GM19099 (cell line): ENCODE results near the gene CNST.

Experiments used
- POLR2A ChIP-seq: IDR thresholded peaks from 3 replicates; pipeline ENCODE4 v1.6.1; 2011; ENCODE audit warnings: low read depth; ENCODE audit not compliant: insufficient read length; ENCODE audit errors: extremely low read depth

CNST gene

DNA sequence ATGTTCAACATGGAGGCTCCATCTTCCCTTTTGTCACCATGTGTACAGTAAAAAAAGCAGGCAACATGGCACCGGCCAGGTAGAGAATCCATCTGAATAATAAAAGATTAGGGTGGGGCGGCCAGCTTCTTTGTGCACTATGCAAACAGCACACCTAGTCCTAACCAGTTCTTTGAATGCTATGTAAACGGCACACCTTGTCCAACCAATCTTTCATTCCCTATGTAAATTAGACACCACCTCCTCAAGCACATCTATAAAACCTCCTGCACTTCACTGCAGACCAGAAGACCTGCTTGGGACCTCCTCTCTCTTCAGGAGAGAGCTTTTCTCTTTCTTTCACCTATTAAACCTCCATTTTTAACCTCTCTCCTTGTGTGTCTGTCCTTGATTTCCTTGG, 28.4 kb upstream of the CNST start:
- no peak for TF ChIP-seq POLR2A

DNA sequence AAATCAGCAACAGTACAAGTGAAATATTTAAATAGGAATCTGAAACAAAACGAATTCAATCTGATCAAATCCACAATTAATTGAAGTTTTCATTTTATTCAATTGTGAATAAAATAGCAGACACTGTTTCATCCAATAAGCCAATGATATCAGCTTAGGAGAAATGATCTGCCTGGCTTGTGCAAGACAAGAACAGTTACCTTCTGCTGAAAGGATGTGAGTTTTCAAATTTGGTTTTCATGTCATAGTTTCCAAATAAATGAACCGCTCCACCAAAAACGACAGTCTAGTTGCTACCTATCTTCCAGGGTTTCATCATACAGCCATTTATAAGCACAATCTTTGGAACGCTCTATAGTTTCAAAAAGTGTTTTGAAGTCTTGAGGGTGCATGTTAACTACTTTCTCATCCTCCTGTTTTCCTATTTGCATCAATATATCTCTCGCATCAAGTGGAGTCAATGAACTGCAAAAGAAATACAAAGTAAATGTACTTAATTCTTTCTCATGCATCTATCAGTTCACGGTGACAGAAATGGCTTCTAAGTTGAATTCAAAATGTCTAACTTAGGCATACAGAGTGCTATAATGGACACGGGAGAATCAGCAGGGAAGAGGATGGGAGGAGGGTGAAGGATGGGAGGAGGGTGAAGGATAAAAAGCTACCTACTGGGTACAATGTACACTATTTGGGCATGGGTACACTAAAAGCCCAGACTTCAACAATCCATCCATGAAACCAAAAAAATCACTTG, 25.3 kb upstream of the CNST start:
- no peak for TF ChIP-seq POLR2A

DNA sequence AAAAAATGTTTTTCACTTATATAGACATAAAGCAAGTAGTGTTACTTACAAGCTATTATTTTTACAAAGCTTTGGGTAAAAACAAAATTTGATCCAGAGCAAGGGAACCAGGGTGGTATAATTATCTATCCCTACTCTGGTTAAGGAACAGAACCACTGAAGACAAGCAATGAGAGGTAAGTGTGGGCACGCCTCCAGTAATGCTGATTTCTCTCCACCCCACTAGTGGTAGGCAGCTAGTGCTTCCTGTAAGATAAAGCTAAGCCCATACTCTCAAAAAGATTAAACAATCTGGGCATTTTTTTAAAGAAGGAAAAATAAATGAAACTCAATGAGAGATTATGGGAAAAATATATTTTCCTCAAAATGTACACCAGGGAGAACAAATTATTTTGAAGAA, 22.3 kb upstream of the CNST start:
- no peak for TF ChIP-seq POLR2A

DNA sequence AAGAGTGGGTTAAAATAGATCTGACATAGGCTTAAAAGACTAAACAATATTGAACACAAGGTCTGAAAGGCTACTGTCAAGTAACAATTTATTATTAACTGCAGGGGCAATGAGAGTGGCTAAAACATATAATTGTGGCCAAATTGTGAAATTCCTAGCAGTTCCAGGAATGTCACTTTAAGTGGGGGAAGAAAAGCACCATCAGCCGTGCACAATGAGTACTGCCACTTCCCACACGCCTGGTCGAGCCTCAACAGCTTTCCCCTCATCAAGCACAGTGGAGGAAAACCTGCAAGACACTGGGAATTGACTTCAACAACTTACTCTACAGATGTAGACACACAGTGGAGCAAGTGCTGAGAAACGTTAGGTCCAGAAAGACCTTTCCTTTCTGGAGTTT, 16.6 kb upstream of the CNST start:
- TF ChIP-seq POLR2A = no peak

DNA sequence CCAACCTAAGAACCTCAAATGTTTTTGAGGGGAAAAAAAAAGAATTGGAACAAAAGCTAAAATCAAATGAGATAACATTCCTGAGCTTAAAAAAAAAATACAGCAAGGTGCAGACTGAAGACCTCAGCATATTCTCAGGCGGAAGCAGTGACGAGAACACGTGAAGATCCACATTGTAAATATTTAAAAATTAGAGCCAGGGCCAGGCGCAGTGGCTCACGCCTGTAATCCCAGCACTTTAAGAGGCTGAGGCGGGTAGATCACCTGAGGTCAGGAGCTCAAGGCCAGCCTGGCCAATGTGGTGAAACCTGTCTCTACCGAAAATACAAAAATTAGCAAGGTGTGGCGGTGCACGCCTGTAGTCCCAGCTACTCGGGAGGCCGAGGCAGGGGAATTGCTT, 15.9 kb upstream of the CNST start:
- TF ChIP-seq POLR2A = no peak

DNA sequence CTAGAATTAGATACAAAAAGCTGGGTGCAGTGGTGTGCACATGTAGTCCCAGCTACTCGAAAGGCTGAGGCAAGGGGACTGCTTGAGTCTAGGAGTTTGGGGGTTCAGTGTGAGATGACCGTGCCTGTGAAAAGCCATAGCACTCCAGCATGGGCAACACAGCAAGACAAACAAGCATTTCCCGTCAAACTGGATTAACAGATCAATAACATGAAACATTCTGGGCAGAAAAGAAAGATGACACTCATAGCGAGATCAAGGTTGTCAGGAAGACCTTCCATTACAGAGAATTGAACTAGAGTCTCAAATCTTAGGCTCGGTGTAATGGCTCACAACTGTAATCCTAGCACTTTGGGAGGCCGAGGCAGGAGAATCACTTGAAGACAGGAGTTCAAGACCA, 14.1 kb upstream of the CNST start:
- TF ChIP-seq POLR2A = no peak

DNA sequence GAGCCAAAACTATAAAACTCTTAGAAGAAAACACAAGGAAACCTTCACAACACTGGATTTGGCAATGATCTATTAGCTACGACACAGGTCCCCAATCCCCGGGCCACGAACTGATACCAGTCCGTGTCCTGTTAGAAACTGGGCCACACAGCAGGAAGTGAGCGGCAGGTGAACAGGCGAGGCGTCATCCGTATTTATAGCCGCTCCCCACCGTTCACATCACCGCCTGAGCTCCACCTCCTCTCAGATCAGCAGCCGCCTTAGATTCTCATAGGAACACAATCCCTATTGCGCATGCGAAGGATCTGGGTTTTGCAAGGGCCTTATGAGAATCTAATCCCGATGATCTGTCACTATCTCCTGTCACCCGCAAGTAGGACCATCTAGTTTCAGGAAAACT, 12.1 kb upstream of the CNST start:
- TF ChIP-seq POLR2A = no peak

DNA sequence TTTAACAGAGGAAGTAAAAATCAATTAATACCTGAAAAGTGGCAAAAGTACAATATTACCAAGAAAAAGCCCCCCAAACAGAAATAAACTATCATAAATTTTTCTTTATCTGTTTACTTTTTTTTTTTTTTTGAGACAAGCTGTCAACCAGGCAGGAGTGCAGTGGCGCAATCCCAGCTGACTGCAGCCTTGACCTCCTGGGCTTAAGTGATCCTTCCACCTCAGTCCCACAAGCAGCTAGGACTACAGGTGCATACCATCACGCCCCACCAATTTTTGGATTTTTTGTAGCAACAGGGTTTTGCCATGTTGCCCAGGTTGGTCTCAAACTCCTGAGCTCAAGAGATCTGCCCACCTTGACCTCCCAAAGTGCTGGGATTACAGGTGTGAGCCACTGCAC, 8.2 kb upstream of the CNST start:
- no peak for TF ChIP-seq POLR2A

DNA sequence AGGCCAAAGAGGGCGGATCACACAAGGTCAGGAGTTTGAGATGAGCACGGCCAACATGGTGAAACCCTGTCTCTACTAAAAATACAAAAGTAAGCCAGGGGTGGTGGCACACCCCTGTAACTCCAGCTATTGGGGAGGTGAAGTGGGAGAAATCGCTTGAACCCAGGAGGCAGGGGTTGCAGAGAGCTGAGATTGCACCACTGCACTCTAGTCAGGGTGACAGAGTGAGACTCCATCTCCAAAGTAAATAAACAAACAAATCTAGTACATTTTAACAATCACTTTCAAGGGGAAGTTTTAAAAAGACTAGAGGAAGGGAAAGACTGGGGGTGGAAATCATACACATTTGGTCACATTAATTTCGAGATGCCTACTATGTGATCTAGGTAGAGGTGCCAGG, 6.9 kb upstream of the CNST start:
- no peak for TF ChIP-seq POLR2A

DNA sequence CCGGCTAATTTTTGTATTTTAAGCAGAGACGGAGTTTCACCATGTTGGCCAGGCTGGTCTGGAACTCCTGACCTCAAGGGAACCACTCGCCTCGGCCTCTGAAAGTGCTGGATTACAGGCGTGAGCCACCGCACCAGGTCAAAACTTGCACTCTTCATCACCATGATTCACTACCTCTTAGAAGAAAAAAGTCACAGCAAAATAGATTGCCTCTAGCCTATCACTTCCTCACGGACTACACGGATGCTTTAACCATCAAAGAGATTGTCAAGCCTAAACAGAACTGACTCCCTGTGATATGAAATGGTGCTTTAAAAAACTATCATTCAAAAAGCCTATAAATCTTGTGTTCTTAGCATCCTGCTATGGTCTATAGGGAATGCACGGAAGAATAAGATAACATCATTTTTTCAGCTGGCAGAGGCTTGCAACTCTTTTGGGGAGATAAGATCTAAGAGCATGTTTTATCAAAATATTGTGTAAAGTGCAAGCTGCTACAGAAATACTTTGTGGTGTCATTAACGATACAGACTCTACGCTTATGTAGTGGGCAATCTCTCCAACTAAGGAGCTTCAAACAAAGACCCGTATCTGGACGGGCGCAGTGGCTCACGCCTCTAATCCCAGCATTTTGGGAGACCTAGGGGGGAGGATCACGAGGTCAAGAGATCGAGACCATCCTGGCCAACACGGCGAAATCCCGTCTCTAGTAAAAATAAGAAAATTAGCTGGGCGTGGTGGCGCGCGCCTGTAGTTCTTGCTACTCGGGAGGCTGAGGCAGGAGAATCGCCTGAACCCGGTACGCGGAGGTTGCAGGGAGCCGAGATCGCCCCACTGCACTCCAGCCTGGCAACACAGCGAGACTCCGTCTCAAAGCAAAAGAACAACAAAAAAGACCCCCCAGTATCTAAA, 1.2 kb upstream of the CNST start:
- TF ChIP-seq POLR2A = no peak

DNA sequence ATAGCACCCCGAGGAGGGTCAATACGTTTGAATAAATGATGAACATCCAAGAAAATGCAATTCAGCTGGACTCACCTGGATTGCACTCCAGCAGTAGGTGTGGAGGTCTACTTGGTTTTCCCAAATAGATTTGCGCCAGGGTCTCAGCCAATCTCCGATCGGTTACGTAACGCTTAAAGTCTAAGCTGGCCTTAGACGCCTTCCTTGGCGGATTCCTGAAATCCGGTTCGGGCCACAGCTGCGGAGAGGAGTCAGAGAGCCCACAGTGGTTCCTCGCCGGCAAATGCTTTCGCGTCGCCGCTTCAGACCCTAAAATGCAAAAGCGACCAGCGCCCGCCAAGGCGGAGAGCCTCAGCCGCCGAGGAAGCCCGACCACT, 517 bp upstream of the CNST start:
- TF ChIP-seq POLR2A = no peak

DNA sequence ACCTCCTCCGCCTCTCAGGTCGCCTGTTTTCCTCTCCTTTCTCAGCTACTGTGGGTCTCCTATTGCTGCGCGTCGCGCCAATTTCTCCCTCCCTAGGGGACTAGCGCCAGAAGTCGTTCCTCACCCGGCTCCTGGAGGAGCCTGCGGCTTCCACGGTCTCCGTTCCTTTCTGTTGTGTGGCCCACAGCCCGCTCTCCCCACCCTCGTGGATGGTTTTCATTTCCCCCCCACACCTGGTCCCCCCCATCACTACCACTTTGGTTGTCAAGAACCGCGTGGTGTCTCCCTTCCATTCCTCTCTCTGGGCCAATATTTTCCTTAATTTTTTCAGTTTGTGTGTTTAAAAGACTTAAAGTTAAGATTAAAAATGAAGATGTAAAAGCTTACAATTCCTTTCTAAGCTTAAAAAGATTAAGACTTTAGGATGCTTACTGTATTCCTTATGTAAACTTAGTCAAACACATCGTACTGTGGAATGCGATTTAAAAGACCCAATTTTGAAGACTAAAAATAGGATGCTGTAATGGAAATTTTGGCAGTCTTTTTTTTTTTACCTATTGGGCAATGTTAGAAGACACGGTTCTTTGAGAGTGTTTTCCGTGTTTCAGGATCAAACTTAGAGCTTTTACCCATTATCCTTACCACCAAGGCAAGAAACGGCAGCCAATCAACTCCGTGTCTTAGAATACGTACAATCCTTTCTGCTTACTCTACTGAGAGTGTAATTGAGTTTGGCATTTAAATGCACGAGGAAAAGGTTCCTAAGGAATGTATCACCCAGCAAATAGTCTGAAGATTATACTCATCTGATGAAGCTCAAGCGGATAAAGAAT, 773 bp downstream of the CNST start:
- no peak for TF ChIP-seq POLR2A

DNA sequence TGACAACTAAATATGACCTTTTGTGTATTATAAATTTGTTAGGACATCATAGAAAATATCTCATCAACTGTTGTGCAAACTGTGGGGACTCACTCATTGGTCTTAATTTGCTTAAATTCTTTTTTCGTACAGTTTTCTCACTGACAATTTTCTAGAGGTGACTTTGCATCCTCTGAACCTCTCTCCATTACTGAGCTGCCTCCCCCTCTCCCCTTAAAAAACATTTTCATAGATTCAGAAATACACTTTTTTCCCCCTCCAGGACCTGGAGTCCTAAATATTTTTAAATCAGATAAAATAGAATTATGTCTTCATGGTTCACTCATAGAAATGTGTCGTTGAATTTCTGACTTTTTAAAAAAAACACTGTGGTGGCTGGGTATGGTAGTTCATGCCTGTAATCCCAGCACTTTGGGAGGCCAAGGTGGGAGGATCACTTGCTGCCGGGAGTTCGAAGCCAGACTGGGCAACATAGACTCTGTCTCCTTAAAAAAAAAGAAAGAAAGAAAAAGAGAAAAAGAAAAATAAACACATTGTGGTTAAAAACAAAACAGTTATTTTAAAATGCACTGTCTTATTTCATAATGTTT, 1.5 kb downstream of the CNST start:
- TF ChIP-seq POLR2A = no peak

DNA sequence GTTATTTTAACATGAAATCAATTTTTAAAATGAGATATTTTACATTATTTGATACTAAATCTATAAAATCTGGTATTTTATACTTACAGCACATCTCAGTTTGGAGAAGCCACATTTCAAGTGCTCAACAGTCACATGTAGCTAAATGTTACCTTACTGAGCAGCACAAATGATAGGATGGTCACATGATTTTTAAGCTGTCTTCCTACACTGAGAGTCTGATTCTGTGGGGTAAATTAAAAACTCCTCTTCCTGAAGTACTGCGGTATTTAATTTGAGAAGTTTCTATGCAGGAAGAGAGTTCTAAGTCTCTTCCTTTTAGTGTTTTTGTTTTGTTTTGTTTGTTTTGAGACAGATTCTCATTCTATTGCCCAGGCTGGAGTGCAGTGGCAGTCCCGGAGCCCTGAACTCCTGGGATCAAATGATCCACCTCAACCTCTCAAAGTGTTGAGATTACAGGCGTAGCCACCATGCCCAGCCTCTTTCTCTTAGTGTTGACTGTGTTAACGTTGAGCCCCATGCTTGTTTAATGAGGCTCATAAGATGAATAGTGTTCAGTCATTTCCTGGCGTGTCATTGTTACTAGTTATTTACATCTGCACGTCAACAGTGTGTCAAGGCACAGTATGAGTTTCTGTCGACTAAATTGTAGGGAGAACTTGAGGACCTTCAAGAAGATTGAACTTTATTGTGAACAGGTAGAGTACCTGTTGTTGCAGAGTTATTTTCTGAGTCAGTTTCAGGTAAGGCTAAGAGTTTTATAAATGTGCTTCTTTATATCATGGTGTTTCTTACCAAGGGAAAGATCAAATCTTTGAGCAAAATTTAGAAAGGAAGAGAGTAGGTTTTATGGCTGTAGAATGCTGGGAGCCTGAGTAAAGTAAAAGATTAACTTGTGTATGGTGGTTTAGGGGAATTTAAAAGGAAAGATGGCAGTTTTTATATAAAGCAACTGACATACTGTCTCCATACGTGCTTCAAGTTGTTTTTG, 3.3 kb downstream of the CNST start:
- TF ChIP-seq POLR2A = no peak
